ENCODE data around the gene SMIM21.

GRCh38 chr18:75377926-75378325 lies 49.6 kb downstream of the SMIM21 start:
- TF ChIP-seq, protein P1, sequence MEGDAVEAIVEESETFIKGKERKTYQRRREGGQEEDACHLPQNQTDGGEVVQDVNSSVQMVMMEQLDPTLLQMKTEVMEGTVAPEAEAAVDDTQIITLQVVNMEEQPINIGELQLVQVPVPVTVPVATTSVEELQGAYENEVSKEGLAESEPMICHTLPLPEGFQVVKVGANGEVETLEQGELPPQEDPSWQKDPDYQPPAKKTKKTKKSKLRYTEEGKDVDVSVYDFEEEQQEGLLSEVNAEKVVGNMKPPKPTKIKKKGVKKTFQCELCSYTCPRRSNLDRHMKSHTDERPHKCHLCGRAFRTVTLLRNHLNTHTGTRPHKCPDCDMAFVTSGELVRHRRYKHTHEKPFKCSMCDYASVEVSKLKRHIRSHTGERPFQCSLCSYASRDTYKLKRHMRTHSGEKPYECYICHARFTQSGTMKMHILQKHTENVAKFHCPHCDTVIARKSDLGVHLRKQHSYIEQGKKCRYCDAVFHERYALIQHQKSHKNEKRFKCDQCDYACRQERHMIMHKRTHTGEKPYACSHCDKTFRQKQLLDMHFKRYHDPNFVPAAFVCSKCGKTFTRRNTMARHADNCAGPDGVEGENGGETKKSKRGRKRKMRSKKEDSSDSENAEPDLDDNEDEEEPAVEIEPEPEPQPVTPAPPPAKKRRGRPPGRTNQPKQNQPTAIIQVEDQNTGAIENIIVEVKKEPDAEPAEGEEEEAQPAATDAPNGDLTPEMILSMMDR (IDR thresholded peaks at IDR 0.05): no peak
- TF ChIP-seq NR3C1 (CRISPR knock-in tag; conservative IDR thresholded peaks at IDR 0.05; ENCODE audit: low read depth) (no peak), CBFB (CRISPR knock-in tag; IDR thresholded peaks at IDR 0.05; ENCODE audit: low read depth) (no peak), EMX1 (CRISPR knock-in tag; IDR thresholded peaks at IDR 0.05) (no peak), ZBTB21 (CRISPR knock-in tag; IDR thresholded peaks at IDR 0.05; ENCODE audit: borderline replicate concordance) (no peak), ATF3 (CRISPR knock-in tag; conservative IDR thresholded peaks at IDR 0.05) (no peak), CDX4 (CRISPR knock-in tag; IDR thresholded peaks at IDR 0.05; ENCODE audit: borderline replicate concordance) (no peak), USF2 (CRISPR knock-in tag; IDR thresholded peaks at IDR 0.05) (no peak), FOXJ3 (CRISPR knock-in tag; IDR thresholded peaks at IDR 0.05; ENCODE audit: borderline replicate concordance) (no peak), ZNF232 (CRISPR knock-in tag; IDR thresholded peaks at IDR 0.05) (no peak)
- TF ChIP-seq, protein P2, sequence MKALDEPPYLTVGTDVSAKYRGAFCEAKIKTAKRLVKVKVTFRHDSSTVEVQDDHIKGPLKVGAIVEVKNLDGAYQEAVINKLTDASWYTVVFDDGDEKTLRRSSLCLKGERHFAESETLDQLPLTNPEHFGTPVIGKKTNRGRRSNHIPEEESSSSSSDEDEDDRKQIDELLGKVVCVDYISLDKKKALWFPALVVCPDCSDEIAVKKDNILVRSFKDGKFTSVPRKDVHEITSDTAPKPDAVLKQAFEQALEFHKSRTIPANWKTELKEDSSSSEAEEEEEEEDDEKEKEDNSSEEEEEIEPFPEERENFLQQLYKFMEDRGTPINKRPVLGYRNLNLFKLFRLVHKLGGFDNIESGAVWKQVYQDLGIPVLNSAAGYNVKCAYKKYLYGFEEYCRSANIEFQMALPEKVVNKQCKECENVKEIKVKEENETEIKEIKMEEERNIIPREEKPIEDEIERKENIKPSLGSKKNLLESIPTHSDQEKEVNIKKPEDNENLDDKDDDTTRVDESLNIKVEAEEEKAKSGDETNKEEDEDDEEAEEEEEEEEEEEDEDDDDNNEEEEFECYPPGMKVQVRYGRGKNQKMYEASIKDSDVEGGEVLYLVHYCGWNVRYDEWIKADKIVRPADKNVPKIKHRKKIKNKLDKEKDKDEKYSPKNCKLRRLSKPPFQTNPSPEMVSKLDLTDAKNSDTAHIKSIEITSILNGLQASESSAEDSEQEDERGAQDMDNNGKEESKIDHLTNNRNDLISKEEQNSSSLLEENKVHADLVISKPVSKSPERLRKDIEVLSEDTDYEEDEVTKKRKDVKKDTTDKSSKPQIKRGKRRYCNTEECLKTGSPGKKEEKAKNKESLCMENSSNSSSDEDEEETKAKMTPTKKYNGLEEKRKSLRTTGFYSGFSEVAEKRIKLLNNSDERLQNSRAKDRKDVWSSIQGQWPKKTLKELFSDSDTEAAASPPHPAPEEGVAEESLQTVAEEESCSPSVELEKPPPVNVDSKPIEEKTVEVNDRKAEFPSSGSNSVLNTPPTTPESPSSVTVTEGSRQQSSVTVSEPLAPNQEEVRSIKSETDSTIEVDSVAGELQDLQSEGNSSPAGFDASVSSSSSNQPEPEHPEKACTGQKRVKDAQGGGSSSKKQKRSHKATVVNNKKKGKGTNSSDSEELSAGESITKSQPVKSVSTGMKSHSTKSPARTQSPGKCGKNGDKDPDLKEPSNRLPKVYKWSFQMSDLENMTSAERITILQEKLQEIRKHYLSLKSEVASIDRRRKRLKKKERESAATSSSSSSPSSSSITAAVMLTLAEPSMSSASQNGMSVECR (CRISPR knock-in tag; IDR thresholded peaks at IDR 0.05; ENCODE audit: borderline replicate concordance): no peak
- TF ChIP-seq, protein P3, sequence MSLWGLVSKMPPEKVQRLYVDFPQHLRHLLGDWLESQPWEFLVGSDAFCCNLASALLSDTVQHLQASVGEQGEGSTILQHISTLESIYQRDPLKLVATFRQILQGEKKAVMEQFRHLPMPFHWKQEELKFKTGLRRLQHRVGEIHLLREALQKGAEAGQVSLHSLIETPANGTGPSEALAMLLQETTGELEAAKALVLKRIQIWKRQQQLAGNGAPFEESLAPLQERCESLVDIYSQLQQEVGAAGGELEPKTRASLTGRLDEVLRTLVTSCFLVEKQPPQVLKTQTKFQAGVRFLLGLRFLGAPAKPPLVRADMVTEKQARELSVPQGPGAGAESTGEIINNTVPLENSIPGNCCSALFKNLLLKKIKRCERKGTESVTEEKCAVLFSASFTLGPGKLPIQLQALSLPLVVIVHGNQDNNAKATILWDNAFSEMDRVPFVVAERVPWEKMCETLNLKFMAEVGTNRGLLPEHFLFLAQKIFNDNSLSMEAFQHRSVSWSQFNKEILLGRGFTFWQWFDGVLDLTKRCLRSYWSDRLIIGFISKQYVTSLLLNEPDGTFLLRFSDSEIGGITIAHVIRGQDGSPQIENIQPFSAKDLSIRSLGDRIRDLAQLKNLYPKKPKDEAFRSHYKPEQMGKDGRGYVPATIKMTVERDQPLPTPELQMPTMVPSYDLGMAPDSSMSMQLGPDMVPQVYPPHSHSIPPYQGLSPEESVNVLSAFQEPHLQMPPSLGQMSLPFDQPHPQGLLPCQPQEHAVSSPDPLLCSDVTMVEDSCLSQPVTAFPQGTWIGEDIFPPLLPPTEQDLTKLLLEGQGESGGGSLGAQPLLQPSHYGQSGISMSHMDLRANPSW (CRISPR knock-in tag; conservative IDR thresholded peaks at IDR 0.05; ENCODE audit: low read depth): no peak
